ENCODE results near the gene RSPH1. TPM values are rescaled to one million over a fixed set of nuclear protein-coding genes. Genes with fewer than 3 reads are reported as not detected.

RSPH1 gene
- total and polyA plus RNA-seq, 2 of the 8 experiments (the other 6 are each of a cell fraction or from before 2014, with no cell fraction given) = 0.24 TPM; not detected in 1

DNA sequence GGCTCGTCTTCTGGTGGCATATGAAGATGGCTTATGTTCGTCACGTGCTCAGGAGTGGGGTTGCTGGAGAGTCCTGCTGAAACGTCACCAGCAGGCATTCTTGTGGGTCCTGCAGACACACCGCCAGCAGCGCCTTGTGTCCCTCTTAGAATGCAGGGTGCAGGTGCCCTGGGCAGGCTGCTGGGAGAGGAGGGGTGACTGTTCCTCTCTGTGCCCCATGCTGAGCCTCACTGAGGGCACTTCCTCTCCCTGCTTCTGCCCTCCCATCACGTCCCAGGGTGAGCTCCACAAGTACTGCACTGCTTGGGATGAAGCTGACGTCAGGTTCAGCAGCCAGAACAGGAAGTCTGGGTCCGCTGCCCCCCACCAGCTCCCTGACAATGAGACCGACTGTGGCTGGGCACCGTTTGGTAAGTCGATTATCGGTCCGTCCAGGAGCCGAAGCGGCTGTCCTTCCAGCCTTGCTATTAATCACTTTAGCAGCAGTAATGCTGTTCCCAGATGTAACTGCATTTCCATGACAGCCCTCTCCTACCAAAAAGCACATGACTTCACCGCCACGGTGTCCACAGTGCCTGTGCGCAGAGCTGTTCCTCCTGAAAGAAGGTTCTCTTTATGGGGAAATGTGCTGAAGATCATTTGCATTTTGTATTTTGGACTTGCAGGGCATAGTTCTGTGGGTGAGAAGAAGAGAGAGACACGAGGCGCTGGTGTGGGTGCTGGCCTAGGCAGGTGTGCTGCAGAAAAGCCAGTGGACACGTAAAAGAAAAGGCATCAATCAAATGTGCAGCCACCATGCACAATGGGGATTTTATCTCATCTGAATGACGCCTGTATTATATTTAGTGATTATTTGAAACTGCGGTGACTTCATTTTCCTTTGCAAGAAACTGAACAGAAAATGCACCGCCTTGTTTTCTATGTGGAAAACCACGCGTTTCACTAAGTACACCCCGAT, 38.7 kb upstream of the RSPH1 start:
- Histone ChIP-seq H3K18ac (ENCODE audit: extremely low read depth, low read length) (no peak overlapping the region), H2BK15ac (ENCODE audit: low read length) (no peak overlapping the region), H3K4me3 (ENCODE audit: extremely low read depth in 1 of 4, insufficient read depth in 2 of 4, low read depth in 3 of 4, low read length in 4 of 4) (no peak overlapping the region), H3K79me1 (ENCODE audit: low read depth, low read length) (no peaks in the 10 kb centered on the region; the same call in 1 of the 2 replicates), H3K4me2 (ENCODE audit: insufficient read depth in 1 of 2, low read depth in 2 of 2, low read length in 2 of 2) (no peak overlapping the region), H3K56ac (replicated peaks; ENCODE audit: insufficient read length, low read depth, low read length) (no peak overlapping the region), H2AK5ac (ENCODE audit: low read depth, low read length) (no peak overlapping the region; the same call in 1 of the 2 replicates), H4K8ac (ENCODE audit: extremely low read depth, insufficient read depth, low read length) (peak overlapping the region; percentile 31; the same call in 1 of the 2 replicates), H3K23ac (ENCODE audit: insufficient read length) (no peak overlapping the region), H4K5ac (ENCODE audit: insufficient read length, low read depth, low read length) (no peak overlapping the region), H2BK12ac (ENCODE audit: low read depth, low read length) (no peak overlapping the region), H2AFZ (ENCODE audit: low read length) (no peak overlapping the region), H2BK120ac (replicated peaks; ENCODE audit: low read depth, low read length) (no peak overlapping the region), H4K91ac (replicated peaks; ENCODE audit: insufficient read length, low read length) (no peak overlapping the region), H3K23me2 (ENCODE audit: low read depth, low read length) (no peaks in the 10 kb centered on the region), H3K79me2 (ENCODE audit: control insufficient read depth in 1 of 2, insufficient read depth in 2 of 2, low read length in 2 of 2) (no peaks in the 10 kb centered on the region; a peak in 1 of 4 replicates), H2BK20ac (ENCODE audit: low read length) (no peak overlapping the region), H4K20me1 (replicated peaks in 1 of 2; ENCODE audit: control insufficient read depth in 1 of 2, insufficient read depth in 2 of 2, low read length in 2 of 2) (peaks cover 2 to 5% of the 10 kb centered on the region in 2 experiments), H3K4ac (replicated peaks; ENCODE audit: insufficient read length, low read depth, low read length) (no peak overlapping the region), H3K9ac (replicated peaks in 1 of 4; ENCODE audit: extremely low read depth in 1 of 4, low read depth in 3 of 4, low read length in 3 of 4) (no peak overlapping the region), H2BK5ac (ENCODE audit: low read depth, low read length) (0 out of 2 replicates have a peak overlapping the region, but pooled peaks have one; percentile 23), H3K9me3 (ENCODE audit: insufficient read depth in 2 of 2, low read depth in 1 of 2, low read length in 1 of 2) (no peaks in the 10 kb centered on the region), H3K14ac (ENCODE audit: insufficient read length) (no peak overlapping the region), H3K27me3 (replicated peaks in 1 of 4; ENCODE audit: control insufficient read depth in 3 of 4, extremely low read depth in 1 of 4, insufficient read depth in 3 of 4, low read length in 3 of 4) (no peaks in the 10 kb centered on the region), H3K4me1 (replicated peaks in 1 of 4; ENCODE audit: control insufficient read depth in 3 of 4, insufficient read depth in 4 of 4, low read length in 3 of 4) (peaks cover 0 to 7% (median 1%) of the 10 kb centered on the region in 4 experiments; a peak in 1 of 7 replicates), H3K27ac (ENCODE audit: low read depth, low read length) (no peak overlapping the region), H3K36me3 (ENCODE audit: control insufficient read depth in 2 of 4, insufficient read depth in 4 of 4, low read length in 3 of 4) (peaks cover 0 to 6% (median under 1%) of the 10 kb centered on the region in 4 experiments; a peak in 4 of 8 replicates)
- CTCF ChIA-PET (ENCODE audit: partially characterized antibody) = interaction anchor here (0.7 to 4.3 kb wide), 4 partner anchors 10 to 239 kb away, joined by 3 to 19 read pairs (median 6); no protein-coding TSS in a partner anchor
- FAIRE-seq = no peak
- 91% methylated on average over 27 of the region's 28 CpGs; no CpG with 5 or more reads in 1 of the 2 experiments for WGBS, 2 experiments (ENCODE audit: extremely low coverage in 1 of 2, insufficient coverage in 1 of 2, insufficient read length in 1 of 2, insufficient replicate concordance in 2 of 2, low coverage in 1 of 2, low lambda C conversion rate in 2 of 2, missing lambda C conversion rate in 1 of 2)
- TF ChIP-seq HDAC2 (IDR thresholded peaks at IDR 0.05; ENCODE audit: borderline replicate concordance in 1 of 2, low read depth in 2 of 2, low read length in 2 of 2) (no peak), NANOG (IDR thresholded peaks at IDR 0.05; ENCODE audit: insufficient read depth, low read depth, low read length, poor library complexity, severe bottlenecking) (no peak), CHD2 (IDR thresholded peaks at IDR 0.05; ENCODE audit: low read length) (no peak), BCL11A (IDR thresholded peaks at IDR 0.05; ENCODE audit: low read depth in 2 of 2, low read length in 2 of 2) (no peak), KDM1A (IDR thresholded peaks at IDR 0.05; ENCODE audit: borderline replicate concordance, low read length) (no peak), RNF2 (IDR thresholded peaks at IDR 0.05; ENCODE audit: borderline replicate concordance, low read depth, low read length, missing control alignments, poor library complexity, severe bottlenecking) (no peak), SIRT6 (IDR thresholded peaks at IDR 0.05; ENCODE audit: low read length) (no peak)
- TF ChIP-seq, protein P1, sequence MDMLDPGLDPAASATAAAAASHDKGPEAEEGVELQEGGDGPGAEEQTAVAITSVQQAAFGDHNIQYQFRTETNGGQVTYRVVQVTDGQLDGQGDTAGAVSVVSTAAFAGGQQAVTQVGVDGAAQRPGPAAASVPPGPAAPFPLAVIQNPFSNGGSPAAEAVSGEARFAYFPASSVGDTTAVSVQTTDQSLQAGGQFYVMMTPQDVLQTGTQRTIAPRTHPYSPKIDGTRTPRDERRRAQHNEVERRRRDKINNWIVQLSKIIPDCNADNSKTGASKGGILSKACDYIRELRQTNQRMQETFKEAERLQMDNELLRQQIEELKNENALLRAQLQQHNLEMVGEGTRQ (IDR thresholded peaks at IDR 0.05; ENCODE audit: low read length) = no peak
- no peak for DNase-seq (ENCODE audit: low read depth in 1 of 2, low spot score in 2 of 2)
- POLR2A ChIA-PET (ENCODE audit: partially characterized antibody) = no interaction called here

Data from H1 (cell line).